ENCODE measurements around the gene ZGRF1.

Gene ZGRF1

DNA sequence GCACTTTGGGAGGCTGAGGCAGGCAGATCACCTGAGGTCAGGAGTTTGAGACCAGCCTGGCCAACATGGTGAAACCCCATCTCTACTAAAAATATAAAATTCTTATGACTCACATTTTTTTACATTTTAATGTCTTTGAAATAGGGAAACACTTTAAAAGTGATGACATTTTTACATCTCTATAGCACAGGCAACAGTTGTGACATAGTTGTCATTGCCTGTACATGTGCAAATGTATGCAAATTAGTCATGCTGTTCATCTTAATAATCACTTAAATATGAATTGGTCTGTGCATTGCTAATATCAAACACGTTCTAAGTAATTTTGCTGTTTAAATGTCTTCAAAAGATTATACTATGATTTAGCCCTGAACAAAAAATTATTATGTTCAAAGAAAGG lies 41.7 kb downstream of the ZGRF1 start:
- H3K27me3 ChIP-seq (replicated peaks; ENCODE audit: insufficient read depth, low read length), result no peaks in the 10 kb centered on the region
- H3K4me1 ChIP-seq (ENCODE audit: low read length), result no peaks in the 10 kb centered on the region
- TF ChIP-seq EZH2phosphoT487 (IDR thresholded peaks at IDR 0.05; ENCODE audit: low read length), result no peak
- no peak for TF ChIP-seq CTCF (IDR thresholded peaks at IDR 0.05; ENCODE audit: low read length)
- no peak for TF ChIP-seq EZH2 (optimal IDR thresholded peaks at IDR 0.05; ENCODE audit: low read depth, low read length)
- no peak overlapping the region for H2AFZ ChIP-seq (ENCODE audit: low read length)
- no peak overlapping the region for H3K27ac ChIP-seq (ENCODE audit: low read length)
- H3K4me2 ChIP-seq (ENCODE audit: low read depth, low read length), result no peak overlapping the region
- no peaks in the 10 kb centered on the region for H3K9me2 ChIP-seq (replicated peaks; ENCODE audit: insufficient read depth, low read length)
- no peaks in the 10 kb centered on the region for H3K36me3 ChIP-seq (replicated peaks; ENCODE audit: insufficient read depth, low read length)
- DNase-seq, result no peak
- no peak overlapping the region for H3K9ac ChIP-seq (ENCODE audit: low read length)
- no peaks in the 10 kb centered on the region for H3K79me2 ChIP-seq (ENCODE audit: low read length)
- H4K20me1 ChIP-seq (ENCODE audit: insufficient read depth, low read length), result no peaks in the 10 kb centered on the region
- H3F3A ChIP-seq (ENCODE audit: insufficient read depth, low read length), result no peaks in the 10 kb centered on the region; the same call in 1 of the 2 replicates
- H3K9me3 ChIP-seq (replicated peaks; ENCODE audit: insufficient read depth, low read length), result no peaks in the 10 kb centered on the region
- H3K4me3 ChIP-seq (ENCODE audit: low read length), result no peak overlapping the region

DNA sequence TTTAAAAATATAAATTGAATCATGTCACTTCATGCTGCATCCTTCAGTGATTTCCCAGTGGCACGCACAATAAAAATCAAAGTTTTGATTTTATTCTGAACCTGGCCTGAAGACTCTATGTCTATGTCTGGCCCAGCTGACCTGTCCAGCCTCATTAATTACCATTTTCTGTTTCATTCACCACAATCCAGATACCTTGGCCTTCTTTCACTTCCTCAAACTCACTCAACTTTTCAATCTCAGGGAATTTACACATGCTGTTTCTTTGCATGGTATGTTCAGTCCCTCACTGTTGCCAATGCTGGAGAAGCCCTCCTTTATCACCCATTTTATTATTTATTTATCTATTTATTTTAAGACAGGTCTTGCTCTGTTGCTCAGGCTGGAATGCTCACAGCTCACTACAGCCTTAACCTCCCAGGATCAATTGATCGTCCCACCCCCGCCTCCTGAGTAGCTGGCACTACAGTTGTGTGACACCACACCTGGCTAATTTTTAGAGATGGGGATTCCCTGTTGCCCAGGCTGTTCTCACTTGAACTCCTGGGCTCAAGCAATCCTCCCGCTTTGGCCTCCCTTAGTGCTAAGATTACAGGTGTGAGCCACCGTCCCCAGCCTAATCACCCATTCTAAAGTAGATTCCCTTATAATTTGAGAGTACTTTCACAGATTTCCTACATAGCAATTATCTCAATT lies 43.1 kb downstream of the ZGRF1 start:
- Histone ChIP-seq H3K9me3 (replicated peaks; ENCODE audit: insufficient read depth, low read length) (no peaks in the 10 kb centered on the region), H3K27ac (ENCODE audit: low read length) (no peak overlapping the region), H3K4me3 (ENCODE audit: low read length) (no peak overlapping the region), H3F3A (ENCODE audit: insufficient read depth, low read length) (no peaks in the 10 kb centered on the region; the same call in 1 of the 2 replicates), H3K4me2 (ENCODE audit: low read depth, low read length) (no peak overlapping the region), H3K9me2 (replicated peaks; ENCODE audit: insufficient read depth, low read length) (no peaks in the 10 kb centered on the region), H4K20me1 (ENCODE audit: insufficient read depth, low read length) (no peaks in the 10 kb centered on the region), H2AFZ (ENCODE audit: low read length) (no peak overlapping the region), H3K27me3 (replicated peaks; ENCODE audit: insufficient read depth, low read length) (no peaks in the 10 kb centered on the region), H3K79me2 (ENCODE audit: low read length) (no peaks in the 10 kb centered on the region), H3K4me1 (ENCODE audit: low read length) (no peaks in the 10 kb centered on the region), H3K36me3 (replicated peaks; ENCODE audit: insufficient read depth, low read length) (no peaks in the 10 kb centered on the region), H3K9ac (ENCODE audit: low read length) (no peak overlapping the region)
- DNase-seq, result no peak
- no peak for TF ChIP-seq EZH2 (optimal IDR thresholded peaks at IDR 0.05; ENCODE audit: low read depth, low read length)
- no peak for TF ChIP-seq CTCF (IDR thresholded peaks at IDR 0.05; ENCODE audit: low read length)

GRCh38 chr4:112592717-112593116 lies 44.0 kb downstream of the ZGRF1 start:
- Histone ChIP-seq H3K27ac (ENCODE audit: low read length) (no peak overlapping the region), H3K27me3 (replicated peaks; ENCODE audit: insufficient read depth, low read length) (no peaks in the 10 kb centered on the region), H3K9ac (ENCODE audit: low read length) (no peak overlapping the region), H3K79me2 (ENCODE audit: low read length) (no peaks in the 10 kb centered on the region), H4K20me1 (ENCODE audit: insufficient read depth, low read length) (no peaks in the 10 kb centered on the region), H3K4me3 (ENCODE audit: low read length) (no peak overlapping the region), H3K36me3 (replicated peaks; ENCODE audit: insufficient read depth, low read length) (no peaks in the 10 kb centered on the region), H3F3A (ENCODE audit: insufficient read depth, low read length) (no peaks in the 10 kb centered on the region; the same call in 1 of the 2 replicates), H3K9me2 (replicated peaks; ENCODE audit: insufficient read depth, low read length) (no peaks in the 10 kb centered on the region), H3K4me2 (ENCODE audit: low read depth, low read length) (no peak overlapping the region), H3K4me1 (ENCODE audit: low read length) (no peaks in the 10 kb centered on the region), H2AFZ (ENCODE audit: low read length) (no peak overlapping the region), H3K9me3 (replicated peaks; ENCODE audit: insufficient read depth, low read length) (no peaks in the 10 kb centered on the region)
- no peak for DNase-seq
- TF ChIP-seq EZH2 (optimal IDR thresholded peaks at IDR 0.05; ENCODE audit: low read depth, low read length), result no peak
- no peak for TF ChIP-seq EZH2phosphoT487 (IDR thresholded peaks at IDR 0.05; ENCODE audit: low read length)

GRCh38 chr4:112591593-112591992 lies 45.1 kb downstream of the ZGRF1 start:
- Histone ChIP-seq H3K9me3 (replicated peaks; ENCODE audit: insufficient read depth, low read length) (no peaks in the 10 kb centered on the region), H4K20me1 (ENCODE audit: insufficient read depth, low read length) (no peaks in the 10 kb centered on the region), H2AFZ (ENCODE audit: low read length) (no peak overlapping the region), H3K4me1 (ENCODE audit: low read length) (no peaks in the 10 kb centered on the region), H3K36me3 (replicated peaks; ENCODE audit: insufficient read depth, low read length) (no peaks in the 10 kb centered on the region), H3K27me3 (replicated peaks; ENCODE audit: insufficient read depth, low read length) (no peaks in the 10 kb centered on the region), H3K4me3 (ENCODE audit: low read length) (no peak overlapping the region), H3K4me2 (ENCODE audit: low read depth, low read length) (no peak overlapping the region), H3K79me2 (ENCODE audit: low read length) (no peaks in the 10 kb centered on the region), H3K9ac (ENCODE audit: low read length) (no peak overlapping the region), H3K27ac (ENCODE audit: low read length) (no peak overlapping the region), H3K9me2 (replicated peaks; ENCODE audit: insufficient read depth, low read length) (no peaks in the 10 kb centered on the region), H3F3A (ENCODE audit: insufficient read depth, low read length) (no peaks in the 10 kb centered on the region; the same call in 1 of the 2 replicates)
- DNase-seq, result no peak
- TF ChIP-seq EZH2phosphoT487 (IDR thresholded peaks at IDR 0.05; ENCODE audit: low read length), result no peak
- no peak for TF ChIP-seq EZH2 (optimal IDR thresholded peaks at IDR 0.05; ENCODE audit: low read depth, low read length)
- no peak for TF ChIP-seq CTCF (IDR thresholded peaks at IDR 0.05; ENCODE audit: low read length)
